ENCODE results near the gene RPS25.
"Not testable (repeated sequence)": the region's sequence is repeated elsewhere in the genome, so short reads cannot be mapped to it uniquely, and the experiment has no call there.

The RPS25 gene

GRCh38 chr11:119014209-119014924, 3.8 kb downstream of the RPS25 start:
- no peak for DNase-seq

- no peak for DNase-seq
Observed at GRCh38 chr11:119012629-119013170, 5.4 kb downstream of the RPS25 start.

GRCh38 chr11:119011476-119012053, 6.6 kb downstream of the RPS25 start:
- DNase-seq, result no peak

- DNase-seq, result no peak
Observed at GRCh38 chr11:119006656-119007055, 11.5 kb downstream of the RPS25 start.

GRCh38 chr11:119000906-119001305, 17.2 kb downstream of the RPS25 start:
- DNase-seq, result no peak

- DNase-seq, result no peak
Observed at GRCh38 chr11:118998822-118999221, 19.3 kb downstream of the RPS25 start.

- DNase-seq, result no peak
Observed at GRCh38 chr11:118998388-118998717, 19.8 kb downstream of the RPS25 start.

- DNase-seq, result peak; percentile 99
Observed at GRCh38 chr11:118997627-118998387, 20.3 kb downstream of the RPS25 start, which contains the start of gene CENATAC. Gene CENATAC (plus strand): TSS chr11:118998138. CDS start chr11:118998198, 60 bp downstream.

- DNase-seq, result peak; percentile 78
Observed at GRCh38 chr11:118996926-118997626, 21.1 kb downstream of the RPS25 start.

- not testable (repeated sequence) for DNase-seq
Observed at GRCh38 chr11:118991486-118992038, 26.6 kb downstream of the RPS25 start.

GRCh38 chr11:118988280-118988679, 29.9 kb downstream of the RPS25 start:
- no peak for DNase-seq

GRCh38 chr11:118984825-118985224, 33.3 kb downstream of the RPS25 start:
- DNase-seq, result no peak

- not testable (repeated sequence) for DNase-seq
Observed at GRCh38 chr11:118984337-118984736, 33.8 kb downstream of the RPS25 start.

- peak; percentile 37 for DNase-seq
Observed at GRCh38 chr11:118980191-118980881, 37.8 kb downstream of the RPS25 start.

GRCh38 chr11:118979434-118979833, 38.7 kb downstream of the RPS25 start:
- DNase-seq, result no peak

- no peak for DNase-seq
Observed at GRCh38 chr11:118975771-118976709, 42.1 kb downstream of the RPS25 start.

GRCh38 chr11:118973985-118974384, 44.2 kb downstream of the RPS25 start:
- no peak for DNase-seq

GRCh38 chr11:118971646-118972045, 46.5 kb downstream of the RPS25 start, which contains the start of gene FOXR1:
Gene FOXR1 (plus strand): TSS chr11:118971761. CDS start chr11:118971932, 171 bp downstream.
- no peak for DNase-seq

GRCh38 chr11:118969508-118969907, 48.6 kb downstream of the RPS25 start:
- not testable (repeated sequence) for DNase-seq
